ENCODE data around the gene LYRM4.

DNA sequence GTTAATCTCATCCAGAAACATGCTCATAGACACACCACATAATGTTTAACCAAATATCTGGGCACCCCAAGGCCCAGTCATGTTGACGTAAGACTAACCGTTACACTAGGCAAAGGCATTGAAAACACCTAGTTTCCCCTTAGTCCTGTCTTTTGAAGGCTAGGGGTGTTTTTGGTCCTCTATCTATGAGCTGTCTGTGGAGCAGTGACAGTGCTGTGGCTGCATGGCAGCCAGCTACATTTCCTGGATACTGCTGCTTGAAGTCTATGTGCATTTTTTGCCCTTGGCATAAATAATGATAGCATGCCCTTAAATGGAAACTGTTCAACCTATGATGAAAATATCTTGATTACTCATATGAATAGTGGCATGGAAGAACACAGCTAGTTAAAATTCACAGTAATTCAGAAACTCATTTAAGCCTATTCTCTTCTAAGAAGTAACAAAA, 19.2 kb upstream of the LYRM4 start:
- TF ChIP-seq ZNF341 (tag by site-specific recombination; IDR thresholded peaks at IDR 0.05; ENCODE audit: low read depth) (no peak), KLF1 (tag by site-specific recombination; IDR thresholded peaks at IDR 0.05) (no peak), TCF7L2 (IDR thresholded peaks at IDR 0.05; ENCODE audit: borderline replicate concordance, low read depth, low read length) (no peak), YY2 (tag by site-specific recombination; IDR thresholded peaks at IDR 0.05) (no peak), RBAK (tag by site-specific recombination; IDR thresholded peaks at IDR 0.05) (no peak), KLF16 (tag by site-specific recombination; IDR thresholded peaks at IDR 0.05) (no peak), ZNF544 (tag by site-specific recombination; IDR thresholded peaks at IDR 0.05) (no peak), ZNF660 (tag by site-specific recombination; IDR thresholded peaks at IDR 0.05) (no peak), ZNF555 (tag by site-specific recombination; conservative IDR thresholded peaks at IDR 0.05) (no peak), ZNF664 (tag by site-specific recombination; IDR thresholded peaks at IDR 0.05) (no peak), ZNF274 (IDR thresholded peaks at IDR 0.05; ENCODE audit: low read length) (no peak), ZNF274 (tag by site-specific recombination; IDR thresholded peaks at IDR 0.05; ENCODE audit: borderline replicate concordance) (no peak), ZNF747 (tag by site-specific recombination; IDR thresholded peaks at IDR 0.05) (no peak)
- TF ChIP-seq, protein P1, sequence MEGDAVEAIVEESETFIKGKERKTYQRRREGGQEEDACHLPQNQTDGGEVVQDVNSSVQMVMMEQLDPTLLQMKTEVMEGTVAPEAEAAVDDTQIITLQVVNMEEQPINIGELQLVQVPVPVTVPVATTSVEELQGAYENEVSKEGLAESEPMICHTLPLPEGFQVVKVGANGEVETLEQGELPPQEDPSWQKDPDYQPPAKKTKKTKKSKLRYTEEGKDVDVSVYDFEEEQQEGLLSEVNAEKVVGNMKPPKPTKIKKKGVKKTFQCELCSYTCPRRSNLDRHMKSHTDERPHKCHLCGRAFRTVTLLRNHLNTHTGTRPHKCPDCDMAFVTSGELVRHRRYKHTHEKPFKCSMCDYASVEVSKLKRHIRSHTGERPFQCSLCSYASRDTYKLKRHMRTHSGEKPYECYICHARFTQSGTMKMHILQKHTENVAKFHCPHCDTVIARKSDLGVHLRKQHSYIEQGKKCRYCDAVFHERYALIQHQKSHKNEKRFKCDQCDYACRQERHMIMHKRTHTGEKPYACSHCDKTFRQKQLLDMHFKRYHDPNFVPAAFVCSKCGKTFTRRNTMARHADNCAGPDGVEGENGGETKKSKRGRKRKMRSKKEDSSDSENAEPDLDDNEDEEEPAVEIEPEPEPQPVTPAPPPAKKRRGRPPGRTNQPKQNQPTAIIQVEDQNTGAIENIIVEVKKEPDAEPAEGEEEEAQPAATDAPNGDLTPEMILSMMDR (tag by site-specific recombination; IDR thresholded peaks at IDR 0.05), result no peak
- TF ChIP-seq, protein P2, sequence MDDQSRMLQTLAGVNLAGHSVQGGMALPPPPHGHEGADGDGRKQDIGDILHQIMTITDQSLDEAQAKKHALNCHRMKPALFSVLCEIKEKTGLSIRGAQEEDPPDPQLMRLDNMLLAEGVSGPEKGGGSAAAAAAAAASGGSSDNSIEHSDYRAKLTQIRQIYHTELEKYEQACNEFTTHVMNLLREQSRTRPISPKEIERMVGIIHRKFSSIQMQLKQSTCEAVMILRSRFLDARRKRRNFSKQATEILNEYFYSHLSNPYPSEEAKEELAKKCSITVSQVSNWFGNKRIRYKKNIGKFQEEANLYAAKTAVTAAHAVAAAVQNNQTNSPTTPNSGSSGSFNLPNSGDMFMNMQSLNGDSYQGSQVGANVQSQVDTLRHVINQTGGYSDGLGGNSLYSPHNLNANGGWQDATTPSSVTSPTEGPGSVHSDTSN (CRISPR knock-in tag; IDR thresholded peaks at IDR 0.05), result no peak

All from HEK293 (cell line).